ENCODE measurements around the gene VDR. TPM values are rescaled to one million over a fixed set of nuclear protein-coding genes. Genes with fewer than 3 reads are reported as not detected.

Gene VDR
- total RNA-seq, 4 donors from 2014 or later = 3.5 to 5.2 (median 3.9) TPM

- TF ChIP-seq CTCF (IDR thresholded peaks at IDR 0.05) (no peak), POLR2A (IDR thresholded peaks at IDR 0.05) (no peak)
- peaks cover 21 to 33% of the 10 kb centered on the region in 2 donors for H3K4me1 ChIP-seq
- no peak overlapping the region for H3K27ac ChIP-seq
- 90 to 93% methylated on average over 11 to 12 of the region's 12 CpGs for WGBS, 2 donors
- no peaks in the 10 kb centered on the region for H3K27me3 ChIP-seq
- H3K4me3 ChIP-seq (replicated peaks in 1 of 3) = no peak overlapping the region
- intact Hi-C loops (cut with DNase I) = loop anchor here (10.0 kb wide), 1 partner anchor 49 kb away; no protein-coding TSS in a partner anchor
- no peaks in the 10 kb centered on the region for H3K9me3 ChIP-seq
- no peaks in the 10 kb centered on the region for H3K36me3 ChIP-seq
- no peak for DNase-seq
These were observed 71.2 kb downstream of the VDR start for GRCh38 chr12:47833591-47834012.

- intact Hi-C loops (cut with DNase I) = loop anchor here (10.0 kb wide), 1 partner anchor 48 kb away; no protein-coding TSS in a partner anchor
- H3K9me3 ChIP-seq = no peaks in the 10 kb centered on the region
- peaks cover 29 to 45% of the 10 kb centered on the region in 2 donors for H3K4me1 ChIP-seq
- TF ChIP-seq POLR2A (IDR thresholded peaks at IDR 0.05) (no peak), CTCF (IDR thresholded peaks at IDR 0.05) (no peak)
- WGBS, 2 donors = 84% methylated on average over 12 to 13 of the region's 13 CpGs
- no peaks in the 10 kb centered on the region for H3K27me3 ChIP-seq
- no peak overlapping the region for H3K4me3 ChIP-seq (replicated peaks in 1 of 3)
- H3K27ac ChIP-seq = no peak overlapping the region
- H3K36me3 ChIP-seq = no peaks in the 10 kb centered on the region
- DNase-seq = no peak
These were observed 72.4 kb downstream of the VDR start for GRCh38 chr12:47832263-47832933.

- H3K4me1 ChIP-seq = peaks cover 41 to 54% of the 10 kb centered on the region in 2 donors
- intact Hi-C loops (cut with DNase I) = no loop called here
These were observed 75.2 kb downstream of the VDR start for GRCh38 chr12:47829584-47829983.

GRCh38 chr12:47828976-47829482 lies 75.8 kb downstream of the VDR start:
- Histone ChIP-seq H3K27ac (peak overlapping the region; percentile 66 to 94 (median 94)), H3K9me3 (no peaks in the 10 kb centered on the region), H3K4me3 (replicated peaks in 1 of 3) (no peak overlapping the region), H3K4me1 (peaks cover 46 to 60% of the 10 kb centered on the region in 2 donors), H3K27me3 (no peaks in the 10 kb centered on the region), H3K36me3 (no peaks in the 10 kb centered on the region)
- WGBS, 2 donors = 15 to 20% methylated on average over 7 of the region's 7 CpGs
- peak; percentile 92 to 93 for DNase-seq
- intact Hi-C loops (cut with DNase I) = no loop called here
- TF ChIP-seq POLR2A (IDR thresholded peaks at IDR 0.05) (peak in 1 of 2 donors; percentile 71), CTCF (IDR thresholded peaks at IDR 0.05) (no peak)

More at GRCh38 chr12:47829584-47829983, 75.2 kb downstream of the VDR start:
- DNase-seq = no peak
- no peaks in the 10 kb centered on the region for H3K9me3 ChIP-seq
- peak overlapping the region; percentile 66 to 94 (median 94) for H3K27ac ChIP-seq
- WGBS, 2 donors = 52 to 74% methylated on average over 4 of the region's 4 CpGs
- no peaks in the 10 kb centered on the region for H3K27me3 ChIP-seq
- H3K4me3 ChIP-seq (replicated peaks in 1 of 3) = no peak overlapping the region
- H3K36me3 ChIP-seq = no peaks in the 10 kb centered on the region
- TF ChIP-seq POLR2A (IDR thresholded peaks at IDR 0.05) = no peak
- TF ChIP-seq CTCF (IDR thresholded peaks at IDR 0.05) = no peak
